GM21737 (cell line): Measurements from ENCODE around the gene NFE2L1.
A peak's percentile ranks its signal among the peaks of the same experiment; 100 is the strongest.
"Not testable (repeated sequence)": the region's sequence is repeated elsewhere in the genome, so short reads cannot be mapped to it uniquely, and the experiment has no call there.

Source experiments
- ATAC-seq: cut with Tn5 transposase; IDR thresholded peaks from one replicate; pipeline ENCODE4 v1.9.1; 2021; ENCODE audit warnings: mild to moderate bottlenecking, moderate library complexity; ENCODE audit not compliant: unreplicated experiment

NFE2L1 gene

DNA sequence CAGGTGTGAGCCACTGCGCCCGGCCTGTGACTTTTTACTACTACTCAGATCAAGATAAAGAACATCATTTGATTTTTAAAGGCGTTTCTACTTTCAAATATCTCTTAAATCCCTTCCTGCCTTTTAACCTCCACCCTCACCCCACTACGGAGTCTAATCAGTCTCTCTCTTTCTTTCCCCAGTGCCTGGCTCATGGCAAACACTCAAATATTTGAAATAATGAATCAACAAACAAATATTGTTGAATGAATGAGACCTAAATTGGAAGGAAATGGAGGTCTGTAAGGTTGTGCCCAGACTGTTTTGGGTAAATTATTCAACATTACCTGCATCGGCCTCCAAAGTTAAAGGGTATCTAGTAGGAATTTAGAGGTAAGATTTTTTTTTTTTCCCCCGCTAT lies 25.3 kb upstream of the NFE2L1 start:
- ATAC-seq = no peak

DNA sequence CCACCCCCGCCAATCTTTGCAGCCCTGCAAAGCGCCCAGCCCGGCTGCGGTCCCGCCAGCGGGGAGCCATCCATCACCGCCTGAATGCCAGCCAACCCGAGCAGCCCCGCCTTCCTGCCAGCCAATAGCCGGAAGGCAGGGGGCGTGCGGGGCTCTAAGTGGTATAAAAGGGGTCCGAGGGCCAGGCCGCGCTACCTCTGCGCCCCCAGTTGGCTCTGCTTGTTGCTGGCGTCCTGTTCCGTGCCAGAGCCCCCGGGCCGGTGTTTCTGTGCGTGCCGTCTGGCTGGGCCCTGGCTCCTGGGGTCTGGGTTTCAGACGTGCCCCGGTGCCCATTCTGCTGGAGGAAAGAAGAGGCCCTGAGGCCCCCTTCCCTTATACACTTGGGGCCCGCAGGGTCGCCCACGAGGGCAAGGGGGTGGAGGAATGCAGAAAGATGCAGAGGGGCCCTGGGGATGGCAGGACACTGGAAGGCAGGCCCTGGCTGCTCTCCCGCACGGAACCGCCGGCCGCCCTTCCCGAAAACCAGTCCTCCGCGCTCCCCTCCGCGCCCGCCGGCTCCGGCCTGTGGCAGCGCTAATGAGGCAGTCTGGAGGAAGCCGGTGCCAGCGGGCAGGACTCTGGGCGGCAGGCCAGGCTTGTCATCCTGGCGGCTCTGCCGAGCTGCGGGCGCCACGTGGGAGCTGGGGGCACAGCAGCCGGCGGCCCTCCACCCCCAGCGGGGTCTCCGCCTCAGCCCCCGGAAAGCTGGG lies 24.6 kb upstream of the NFE2L1 start:
- no peak for ATAC-seq

DNA sequence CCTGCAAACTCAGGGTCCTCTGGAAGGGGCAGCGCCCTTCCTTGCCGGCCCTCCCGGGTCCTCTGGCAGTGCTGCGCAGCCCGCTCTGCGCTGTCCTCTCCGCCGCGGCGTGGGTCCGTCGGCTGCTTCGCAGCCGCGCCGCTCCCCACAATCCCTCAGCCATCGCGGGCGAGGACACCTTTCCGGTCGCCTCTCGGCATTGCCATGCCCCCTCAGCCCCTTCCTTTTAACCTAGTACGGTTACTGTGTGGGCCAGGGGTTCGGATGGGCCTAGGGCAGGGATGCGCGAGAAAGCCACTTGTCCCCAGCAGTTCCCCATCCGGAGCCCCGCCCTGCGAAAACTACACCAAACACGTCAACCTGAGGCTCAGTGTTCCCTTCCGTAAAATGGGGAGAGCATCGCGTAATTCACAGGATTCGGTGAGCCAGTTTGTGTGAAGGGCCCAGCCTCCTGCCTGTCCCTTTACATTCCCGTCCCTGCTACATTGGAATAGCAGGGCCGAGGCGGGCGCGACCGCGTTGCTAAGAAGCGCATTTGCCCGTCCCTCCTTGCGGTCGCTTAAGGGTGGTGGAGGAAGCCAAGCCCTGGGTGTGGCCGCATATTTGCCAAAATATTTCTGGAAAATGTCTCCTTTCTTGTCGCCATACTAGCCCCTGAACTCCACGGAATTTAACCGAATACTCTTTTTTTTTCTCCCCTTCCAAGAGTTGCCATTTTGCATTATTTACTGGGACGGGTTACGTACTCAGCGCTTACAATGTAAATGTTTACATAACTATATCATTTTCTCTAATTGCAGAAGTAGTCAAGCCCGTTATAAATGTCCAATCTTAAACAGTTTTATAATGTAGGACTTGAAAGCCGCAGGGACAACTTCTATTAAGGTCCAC lies 23.8 kb upstream of the NFE2L1 start:
- no peak for ATAC-seq

DNA sequence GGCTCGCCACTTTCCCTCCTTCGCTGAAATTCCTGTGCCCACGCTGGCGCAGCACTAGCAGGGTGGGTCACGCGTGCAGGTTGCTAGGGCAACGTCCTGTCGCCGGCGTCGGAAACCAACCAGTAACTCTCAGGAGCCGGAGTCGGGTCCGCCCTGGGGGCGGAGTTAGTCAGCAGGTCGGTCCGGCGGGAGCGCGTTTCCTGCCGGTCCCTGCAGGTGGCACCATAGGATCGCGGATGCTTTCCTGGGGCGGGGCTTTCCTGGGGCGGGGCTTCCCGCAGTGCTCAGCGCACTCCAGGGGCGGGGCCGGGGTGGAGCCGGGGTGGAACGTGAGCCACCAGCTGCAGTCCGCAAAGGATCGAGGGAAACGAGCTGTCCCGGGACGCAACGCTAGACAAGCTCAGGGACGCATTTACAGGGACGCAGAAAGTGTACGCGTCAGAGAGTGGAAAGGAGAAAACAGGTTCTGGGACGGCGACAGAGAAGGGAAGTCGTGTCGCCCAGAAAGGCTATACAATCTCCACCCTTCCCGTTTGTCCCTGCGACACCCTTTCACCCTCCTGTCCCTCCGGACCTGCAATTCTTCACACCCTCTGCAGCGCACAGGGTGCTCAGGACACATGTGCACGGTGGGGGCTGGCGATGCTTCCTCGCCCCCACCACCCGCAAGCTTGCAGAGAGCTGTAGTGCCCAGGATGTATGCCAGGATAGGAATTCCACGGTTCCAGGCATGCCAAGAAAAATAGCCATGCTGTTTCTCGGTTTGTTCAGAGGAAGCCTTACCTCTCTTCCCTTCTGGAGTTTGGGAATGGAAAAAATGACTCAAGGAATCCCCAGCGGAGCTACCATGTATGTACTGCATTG lies 22.9 kb upstream of the NFE2L1 start:
- peak; percentile 75 for ATAC-seq

DNA sequence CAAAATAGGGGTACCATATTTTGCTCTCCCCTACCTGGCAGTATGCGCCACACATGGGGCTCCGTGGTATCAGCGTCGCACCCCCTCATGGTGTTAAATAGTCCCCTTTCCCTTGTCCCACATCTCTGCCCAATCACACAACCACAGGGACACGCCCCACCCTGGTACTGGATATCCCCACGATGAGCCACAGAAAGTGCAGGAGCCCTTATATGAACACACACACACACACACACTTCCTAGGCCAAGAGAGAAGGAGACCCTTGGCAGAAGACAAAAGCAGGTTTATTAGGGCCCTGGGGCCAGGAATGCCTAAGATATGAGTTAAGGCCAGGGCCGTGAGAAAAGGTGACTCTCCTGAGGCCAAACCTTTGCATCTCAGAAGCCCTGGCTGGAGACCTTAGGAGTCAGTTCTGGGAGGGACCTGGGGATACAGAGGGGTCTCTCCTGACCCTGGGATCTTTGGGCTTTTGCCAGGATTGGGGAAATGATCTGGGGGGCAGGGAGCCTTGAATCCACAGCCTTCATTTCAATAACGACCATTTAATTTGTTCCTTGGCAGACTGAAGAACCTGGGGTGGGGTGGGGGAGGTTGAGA lies 22.2 kb upstream of the NFE2L1 start:
- no peak for ATAC-seq

DNA sequence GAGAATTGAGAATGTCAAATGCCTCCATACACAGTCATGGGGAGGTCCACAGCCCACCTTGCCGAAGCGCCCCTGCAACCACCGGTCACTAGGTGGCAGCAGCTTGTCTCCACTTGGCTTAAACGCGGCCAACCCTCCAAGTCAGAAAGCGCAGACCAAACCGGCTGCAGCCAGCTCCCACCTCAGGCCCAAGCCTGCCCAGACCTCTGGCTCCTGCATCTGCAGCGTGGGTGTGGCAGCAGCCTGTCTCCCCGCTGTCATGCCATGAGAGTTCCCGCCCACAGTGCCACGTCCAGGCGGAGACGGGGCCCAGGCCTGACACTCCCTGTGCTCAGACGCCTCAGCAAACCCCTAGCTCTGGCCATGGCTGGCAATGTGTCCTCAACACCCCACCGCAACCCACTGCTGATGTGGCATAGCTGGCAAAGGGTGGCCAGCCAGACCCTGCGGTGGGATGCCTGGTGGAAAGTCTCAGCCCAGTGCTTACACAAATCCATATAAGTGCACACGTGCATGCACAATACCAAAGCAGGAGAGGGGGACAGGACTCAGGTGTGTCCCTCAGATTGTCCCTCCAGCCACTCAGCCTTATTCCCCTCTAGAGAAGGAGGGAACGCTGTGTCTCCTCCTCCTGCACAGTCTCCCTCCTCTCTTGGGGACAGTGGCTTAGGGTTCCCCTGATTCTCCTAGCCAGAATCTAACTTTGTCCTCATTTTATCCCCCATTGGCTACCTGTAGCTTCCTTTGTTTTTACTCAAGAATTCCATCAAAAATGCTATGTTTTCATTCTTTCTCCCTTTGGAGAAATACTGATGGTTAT lies 21.4 kb upstream of the NFE2L1 start:
- ATAC-seq = no peak

DNA sequence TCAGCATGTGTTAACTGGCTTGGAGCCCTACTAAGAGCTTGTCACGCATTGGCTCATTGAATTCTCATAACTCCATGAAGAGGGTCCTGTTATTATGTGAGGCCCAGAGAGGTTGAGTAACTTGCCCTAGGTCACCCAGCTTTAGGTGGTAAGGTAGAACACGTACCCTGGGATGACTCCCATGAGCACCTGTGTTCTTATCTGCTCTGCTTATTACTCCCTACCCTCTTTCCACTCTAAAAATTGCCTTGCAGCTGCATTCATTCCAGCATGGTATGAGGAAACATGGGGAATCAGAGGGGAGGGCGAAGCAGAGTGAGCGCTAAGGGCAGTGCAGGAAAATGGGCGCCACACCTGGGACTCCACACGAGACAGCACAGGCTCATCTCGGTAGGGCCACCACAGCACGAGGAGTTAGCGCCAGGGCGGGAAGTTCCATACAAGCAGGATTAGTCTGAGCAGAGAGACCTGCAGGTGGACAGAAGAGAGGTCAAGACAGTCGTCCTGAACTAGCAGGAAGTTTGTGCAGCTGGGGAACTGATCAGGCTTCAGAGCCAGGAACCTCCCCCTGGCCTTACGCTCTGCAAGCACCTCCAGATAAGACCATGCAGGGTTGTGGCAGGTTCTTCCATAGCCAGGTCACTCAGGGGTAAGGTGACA lies 20.7 kb upstream of the NFE2L1 start:
- ATAC-seq = no peak

DNA sequence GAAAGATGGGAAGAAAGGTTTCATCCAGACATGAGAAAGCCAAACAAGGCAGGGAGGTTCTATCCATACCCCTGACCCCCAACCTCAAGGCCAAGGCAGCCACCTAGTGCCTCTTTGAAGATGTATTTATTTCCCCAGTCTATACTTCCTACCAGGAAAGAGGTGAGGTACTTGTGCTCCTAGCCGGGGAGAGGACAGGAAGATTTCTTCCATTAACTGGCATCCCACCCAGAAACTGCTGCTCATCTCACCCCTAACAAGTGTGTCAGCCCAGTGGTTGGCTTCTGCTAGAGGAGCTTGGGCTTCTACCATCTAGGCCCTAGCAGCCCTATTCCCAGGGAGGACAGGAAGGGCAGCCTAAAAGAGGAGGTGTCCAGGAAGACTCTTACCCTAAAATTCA lies 19.4 kb upstream of the NFE2L1 start:
- no peak for ATAC-seq

DNA sequence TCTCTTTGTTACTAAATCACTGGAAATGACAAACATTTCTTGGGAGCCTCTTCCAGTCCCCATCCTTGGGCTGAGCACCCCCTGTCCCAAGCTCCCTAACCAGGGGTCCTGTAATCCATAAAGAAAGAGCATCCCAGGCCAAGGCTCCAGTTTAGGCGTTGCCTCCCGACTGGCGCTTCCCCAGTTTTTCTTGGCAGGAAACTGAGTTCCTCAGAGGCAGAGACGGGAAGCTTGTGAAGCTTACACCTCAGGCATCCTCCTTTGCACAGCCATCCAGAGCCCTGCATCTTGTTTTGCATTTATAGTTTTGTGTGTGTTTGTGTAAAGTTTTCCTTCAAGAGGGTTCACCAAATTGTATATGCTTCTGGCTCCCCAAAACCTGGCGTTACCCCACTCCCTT lies 17.6 kb upstream of the NFE2L1 start:
- no peak for ATAC-seq

DNA sequence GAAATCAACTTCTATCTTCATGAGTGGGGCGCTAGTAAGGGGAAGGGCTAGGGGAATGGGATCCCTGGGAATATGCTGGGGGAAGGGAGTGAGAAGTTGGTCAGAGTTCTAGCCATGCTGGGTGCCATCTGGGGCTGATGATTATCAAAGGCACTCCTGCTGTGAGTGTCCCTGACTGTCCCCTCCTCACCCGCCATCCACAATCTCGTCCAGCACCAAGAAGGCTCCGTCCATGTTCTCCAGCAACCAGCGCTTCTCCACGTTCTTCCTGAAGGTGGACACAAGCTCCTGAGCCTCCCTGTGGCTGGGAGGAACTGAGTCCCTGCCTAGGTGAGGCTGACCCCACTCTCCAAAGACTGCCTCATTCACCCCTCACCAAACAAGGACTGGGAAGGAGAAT lies 16.2 kb upstream of the NFE2L1 start:
- ATAC-seq = no peak

DNA sequence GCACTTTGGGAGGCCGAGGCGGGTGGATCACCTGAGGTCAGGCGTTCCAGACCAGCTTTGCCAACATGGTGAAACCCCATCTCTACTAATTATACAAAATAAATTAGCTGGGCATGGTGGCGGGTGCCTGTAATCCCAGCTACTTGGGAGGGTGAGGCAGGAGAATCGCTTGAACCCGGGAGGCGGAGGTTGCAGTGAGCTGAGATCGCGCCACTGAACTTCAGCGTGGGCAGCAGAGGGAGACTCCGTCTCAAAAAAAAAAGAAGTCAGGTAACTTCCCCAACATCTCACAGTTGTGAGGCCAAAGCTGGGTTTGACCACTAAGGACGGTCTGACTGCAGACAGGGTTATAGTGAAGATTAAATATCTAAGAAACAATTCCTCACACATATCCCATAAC lies 13.4 kb upstream of the NFE2L1 start:
- ATAC-seq = not testable (repeated sequence)

DNA sequence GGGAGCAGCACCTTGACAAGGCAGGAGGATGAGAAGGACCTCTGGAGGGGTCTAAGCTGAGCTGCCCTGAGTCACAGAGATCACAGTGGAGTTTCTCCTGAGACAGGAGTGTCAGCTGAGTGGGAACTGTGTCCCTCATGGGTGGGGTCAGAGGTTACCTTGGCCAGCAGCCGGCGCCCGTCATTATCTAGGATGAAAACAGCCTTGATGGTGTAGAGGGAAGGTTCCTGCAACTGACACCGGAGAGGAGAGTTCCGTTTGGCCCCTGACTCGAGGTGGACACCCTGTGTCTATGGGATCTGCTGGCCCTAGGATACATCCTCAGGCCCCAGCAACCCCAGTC lies 11.5 kb upstream of the NFE2L1 start:
- no peak for ATAC-seq

DNA sequence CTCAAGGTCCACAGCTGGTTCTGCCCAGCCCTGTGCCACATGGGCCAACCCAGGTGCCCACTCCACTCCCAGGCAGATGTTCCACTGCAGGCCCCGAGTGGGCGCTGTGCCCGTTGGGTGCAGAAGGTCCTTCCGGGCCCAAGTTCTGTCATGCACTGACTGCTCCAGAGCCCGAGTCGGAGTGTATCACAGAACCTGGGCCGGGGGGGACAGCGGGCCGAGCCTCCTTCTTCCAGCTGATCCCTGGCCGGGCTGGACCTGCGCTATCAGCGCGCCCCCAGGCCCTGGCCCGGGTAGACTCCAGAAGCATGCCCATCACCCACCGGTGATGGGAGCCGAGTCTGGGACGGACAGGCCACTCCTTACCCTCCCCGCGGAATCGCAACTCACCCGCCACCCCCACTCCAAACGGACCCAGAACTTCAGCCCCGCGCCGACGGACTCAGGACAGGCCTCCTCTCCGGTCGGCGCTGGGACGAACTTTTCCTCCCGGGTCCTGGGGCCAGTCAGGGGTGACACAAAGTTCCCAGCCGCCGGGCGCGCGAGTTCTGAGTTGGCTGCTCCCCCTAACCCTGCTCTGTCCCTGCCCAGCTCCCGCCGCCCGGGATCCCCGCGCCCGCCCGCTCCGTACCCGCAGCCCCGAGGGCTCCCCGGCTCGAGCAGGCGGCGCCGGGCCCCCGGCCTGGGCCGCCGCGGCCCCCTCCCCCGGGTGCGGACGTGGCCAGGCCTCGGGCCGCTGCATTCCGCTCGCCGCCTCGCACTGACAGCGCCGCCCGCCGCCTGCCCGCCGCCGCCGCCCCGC lies 10.9 kb upstream of the NFE2L1 start, which contains the start of gene COPZ2:
Gene COPZ2, minus strand, starts transcription at position 762 of the 802 bp plus-strand sequence. Its CDS starts 20 bp downstream, at position 742.
- ATAC-seq = no peak

DNA sequence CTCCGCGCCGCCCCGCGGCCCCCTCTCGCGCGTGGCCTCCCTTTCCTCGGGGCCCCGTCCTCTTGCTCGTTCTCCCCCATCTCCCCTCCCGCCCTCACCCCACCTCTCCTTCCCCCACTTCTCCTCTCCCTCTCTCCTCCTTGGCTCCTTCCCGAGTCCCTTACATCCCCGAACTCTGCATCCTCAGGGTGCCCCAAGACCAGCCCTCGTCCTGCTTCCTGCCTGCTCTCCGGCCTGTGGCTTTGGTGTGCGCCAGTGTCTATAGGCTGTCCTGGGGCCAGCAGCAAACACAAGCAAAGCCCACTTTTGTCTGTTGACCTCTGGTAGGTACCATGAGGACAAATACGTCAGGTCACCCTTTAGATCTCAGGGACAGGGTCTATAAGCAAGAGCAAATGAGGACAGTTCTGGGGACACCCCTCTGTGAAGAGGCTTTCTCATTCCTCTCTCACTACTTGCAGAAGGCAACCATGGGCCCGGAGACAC lies 10.3 kb upstream of the NFE2L1 start:
- no peak for ATAC-seq

DNA sequence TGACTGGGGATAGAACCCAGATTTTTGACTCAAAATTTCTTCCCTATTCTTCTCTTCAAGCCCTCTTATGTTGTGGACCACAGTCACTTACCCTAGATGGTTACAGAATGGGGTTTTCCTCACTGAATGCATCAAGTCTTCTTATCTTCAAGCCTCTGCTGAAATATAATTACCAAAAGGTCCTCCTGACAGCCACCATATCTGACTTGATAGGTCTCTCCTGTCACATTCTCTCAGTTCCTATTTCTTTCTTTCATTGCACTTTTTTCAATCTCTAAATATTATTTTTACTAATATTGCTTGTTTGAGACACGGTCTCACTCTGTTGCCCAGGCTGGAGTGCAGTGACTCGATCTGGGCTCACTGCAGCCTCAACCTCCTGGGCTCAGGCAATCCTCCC lies 9.5 kb upstream of the NFE2L1 start:
- ATAC-seq = no peak

DNA sequence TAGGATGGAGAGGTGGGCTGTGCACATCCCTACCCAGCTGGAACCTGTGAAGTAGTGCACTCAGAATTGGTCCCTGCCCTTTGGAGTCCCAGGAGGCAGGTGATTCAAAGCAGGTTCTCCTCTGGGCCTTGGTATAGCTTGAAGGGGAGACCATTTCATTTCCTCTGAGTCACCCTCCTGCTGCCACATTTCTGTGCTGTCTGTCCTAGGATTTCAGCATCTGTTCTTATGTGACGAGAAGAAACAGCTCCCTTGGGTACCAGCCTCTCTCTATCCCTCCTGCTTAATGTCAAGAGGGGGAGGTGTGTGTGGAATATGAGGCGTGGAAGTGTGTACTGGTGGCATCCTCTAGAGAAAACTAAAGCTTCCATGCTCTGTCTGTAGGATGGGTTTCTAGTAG lies 5.0 kb upstream of the NFE2L1 start:
- ATAC-seq = no peak

DNA sequence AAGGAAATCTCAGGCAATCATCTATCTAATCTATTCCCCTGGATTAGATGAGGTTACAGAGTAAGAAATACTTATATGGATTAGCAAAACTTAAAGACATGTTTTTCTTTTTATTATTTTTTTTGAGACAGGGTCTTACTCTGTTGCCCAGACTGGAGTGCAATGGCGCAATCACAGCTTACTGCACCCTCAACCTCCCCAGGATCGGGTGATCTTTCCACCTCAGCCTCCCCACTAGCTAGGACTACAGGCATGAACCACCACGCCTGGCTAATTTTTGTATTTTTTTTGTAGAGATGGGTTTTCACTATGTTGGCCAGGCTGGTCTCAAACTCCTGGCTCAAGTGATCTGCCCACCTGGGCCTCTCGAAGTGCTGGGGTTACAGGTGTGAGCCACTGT lies 3.3 kb upstream of the NFE2L1 start:
- no peak for ATAC-seq

DNA sequence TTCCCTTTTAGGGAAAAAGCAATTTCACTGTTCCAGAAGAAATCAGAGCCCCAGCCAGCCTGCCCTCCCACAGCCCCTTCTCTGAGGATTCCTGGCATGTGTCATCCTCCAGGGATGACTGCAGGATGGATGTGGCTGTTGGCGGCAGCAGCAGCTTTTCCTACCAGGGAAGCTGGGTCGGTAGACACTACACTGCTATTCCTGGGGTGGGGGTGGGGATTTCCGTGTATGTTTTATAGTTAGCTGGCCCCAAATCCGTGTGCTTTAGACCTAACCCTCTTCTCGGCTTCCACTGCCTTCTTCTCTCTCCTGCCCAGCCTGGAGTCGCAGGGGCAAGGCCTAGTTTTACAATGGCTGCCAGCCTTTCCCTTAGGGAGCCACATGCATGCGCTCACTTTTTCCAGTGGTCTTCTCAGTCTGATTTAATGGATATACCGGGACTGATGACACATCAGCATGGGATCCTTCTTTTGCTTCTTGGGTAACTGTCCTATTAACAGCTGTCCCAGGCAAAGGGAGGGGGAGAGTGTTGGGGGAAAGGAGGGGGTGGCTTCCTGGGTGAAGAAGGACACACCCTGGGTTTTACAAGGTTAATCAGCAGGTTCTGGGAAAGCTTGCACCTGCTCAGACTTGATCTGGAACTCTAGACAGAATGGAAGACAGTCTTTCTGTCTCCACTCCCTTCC lies 2.7 kb upstream of the NFE2L1 start:
- no peak for ATAC-seq
